A549 (cell line): ENCODE results near the gene CD2AP. TPM values are rescaled to one million over a fixed set of nuclear protein-coding genes. Genes with fewer than 3 reads are reported as not detected.

Source experiments
- ATAC-seq, 2 experiments: fragments of 200-7000 bp in 1 of 2; fragments of >200 bp in 1 of 2; cut with Nextera tagmentation in 1 of 2; cut with Tn5 transposase in 1 of 2; 3 replicates each; pipeline versions ENCODE4 v1.8.0 to v1.9.1; 2018 to 2020; ENCODE audit warnings: mild to moderate bottlenecking in 1 of 2, moderate library complexity in 1 of 2
- CTCF ChIA-PET: fragments of 300-600 bp; sonication (Branson Sonifier 250); formaldehyde crosslinking; extraction: SDS; loops from one replicate; lab custom pipeline; 2021; ENCODE audit warnings: antibody characterized with exemption, inconsistent platforms; lab: Yijun Ruan, JAX
- POLR2A ChIA-PET: fragments of 350-600 bp; formaldehyde crosslinking; extraction: SDS; loops from one replicate; lab custom pipeline; 2021; ENCODE audit warnings: antibody characterized with exemption, inconsistent platforms; lab: Yijun Ruan, JAX
- DNase-seq, 2 experiments: peaks; one replicate each; pipeline versions ENCODE4 v3.0.0 to v3.0.0-alpha.2; 2011 to 2016; ENCODE audit warnings: low read depth in 1 of 2, low spot score in 1 of 2
- FAIRE-seq: peaks from 2 replicates; lab custom pipeline; 2011; peaks lifted over from hg19 to GRCh38; lab: Jason Lieb, UNC
- H3K27ac ChIP-seq, 2 experiments: fragments of >200 bp; sonication (Bioruptor Twin); formaldehyde crosslinking; 3 replicates each; pipeline ENCODE4 v1.5.1; 2016 to 2017
- H3K4me1 ChIP-seq: fragments of >200 bp; sonication (Bioruptor Twin); formaldehyde crosslinking; 3 replicates; pipeline ENCODE4 v1.6.1; 2016
- H3K4me2 ChIP-seq: fragments of >200 bp; sonication (Bioruptor Twin); formaldehyde crosslinking; 3 replicates; pipeline ENCODE4 v1.6.1; 2016
- H3K4me3 ChIP-seq: fragments of >200 bp; sonication (Bioruptor Twin); formaldehyde crosslinking; 3 replicates; pipeline ENCODE4 v1.5.1; 2016
- H3K9me3 ChIP-seq: fragments of >200 bp; sonication (Bioruptor Twin); formaldehyde crosslinking; 3 replicates; pipeline ENCODE4 v1.6.1; 2016
- CHD2 ChIP-seq: fragments of 150-350 bp; IDR thresholded peaks from 2 replicates; pipeline ENCODE4 v1.6.1; 2014; ENCODE audit warnings: low read length; ENCODE audit not compliant: partially characterized antibody
- EHMT2 ChIP-seq: fragments of 200-600 bp; sonication (generic); IDR thresholded peaks from 2 replicates; pipeline ENCODE4 v1.6.1; 2016; ENCODE audit warnings: antibody characterized with exemption, low read depth, mild to moderate bottlenecking, moderate library complexity
- EP300 ChIP-seq, 2 experiments: fragments of >200 bp; sonication (Bioruptor Twin); formaldehyde crosslinking; IDR thresholded peaks; 2 replicates in 1 of 2; 3 replicates in 1 of 2; pipeline ENCODE4 v1.6.1; 2016 to 2017
- FOSL2 ChIP-seq, 2 experiments: fragments of 450-650 bp in 1 of 2; fragments of >200 bp in 1 of 2; sonication (Bioruptor Twin) in 1 of 2; formaldehyde crosslinking; IDR thresholded peaks; 2 replicates each; pipeline versions ENCODE4 v1.5.0 to v1.6.1; 2016 to 2020; ENCODE audit warnings: mild to moderate bottlenecking in 1 of 2, moderate library complexity in 1 of 2
- GATA3 ChIP-seq: IDR thresholded peaks from 2 replicates; pipeline ENCODE4 v1.6.1; 2012; ENCODE audit warnings: borderline replicate concordance
- HOXA7 ChIP-seq: fragments of 250-450 bp; sonication (Bioruptor Pico); IDR thresholded peaks from 2 replicates; pipeline ENCODE4 v1.5.0; 2020; ENCODE audit warnings: mild to moderate bottlenecking, moderate library complexity
- HOXB13 ChIP-seq: fragments of 250-450 bp; sonication (Bioruptor Pico); IDR thresholded peaks from 2 replicates; pipeline ENCODE4 v1.5.0; 2020; ENCODE audit warnings: low read depth, mild to moderate bottlenecking, moderate library complexity
- HOXB5 ChIP-seq: fragments of 250-450 bp; sonication (Bioruptor Pico); IDR thresholded peaks from 2 replicates; pipeline ENCODE4 v1.5.0; 2020; ENCODE audit warnings: mild to moderate bottlenecking, moderate library complexity
- MAZ ChIP-seq: fragments of 150-350 bp; IDR thresholded peaks from 2 replicates; pipeline ENCODE4 v1.6.1; 2014; ENCODE audit warnings: antibody characterized with exemption, low read depth, low read length, borderline replicate concordance
- MYC ChIP-seq: IDR thresholded peaks from 2 replicates; pipeline ENCODE4 v1.6.1; 2012; ENCODE audit warnings: mild to moderate bottlenecking, inconsistent platforms, low read length, improper control_type of control experiment, borderline replicate concordance
- NPAS2 ChIP-seq: fragments of 250-450 bp; sonication (Bioruptor Pico); IDR thresholded peaks from 2 replicates; pipeline ENCODE4 v1.8.0; 2022; ENCODE audit warnings: mild to moderate bottlenecking, moderate library complexity, borderline replicate concordance
- NR3C1 ChIP-seq: fragments of >200 bp; sonication (Bioruptor Twin); formaldehyde crosslinking; IDR thresholded peaks from 3 replicates; pipeline ENCODE4 v1.6.1; 2017
- POLR2A ChIP-seq: IDR thresholded peaks from 2 replicates; pipeline ENCODE4 v1.6.1; 2012; ENCODE audit warnings: mild to moderate bottlenecking, low read length
- POLR2AphosphoS2 ChIP-seq: conservative IDR thresholded peaks from 2 replicates; pipeline ENCODE4 v1.6.1; 2012; ENCODE audit warnings: low read length, improper control_type of control experiment, inconsistent platforms
- RAD21 ChIP-seq, 2 experiments: fragments of >200 bp in 1 of 2; sonication (Bioruptor Twin) in 1 of 2; formaldehyde crosslinking in 1 of 2; IDR thresholded peaks in 1 of 2; conservative IDR thresholded peaks in 1 of 2; 2 replicates in 1 of 2; 3 replicates in 1 of 2; pipeline ENCODE4 v1.6.1; 2012 to 2018; ENCODE audit warnings: inconsistent platforms in 1 of 2
- RARB ChIP-seq: fragments of 250-450 bp; sonication (Bioruptor Pico); IDR thresholded peaks from 2 replicates; pipeline ENCODE4 v1.8.0; 2021; ENCODE audit warnings: mild to moderate bottlenecking, moderate library complexity
- RNF2 ChIP-seq: fragments of 200-600 bp; sonication (generic); IDR thresholded peaks from 2 replicates; pipeline ENCODE4 v1.6.1; 2016; ENCODE audit warnings: low read depth, mild to moderate bottlenecking, antibody characterized with exemption, moderate library complexity, borderline replicate concordance
- SMC3 ChIP-seq: fragments of >200 bp; sonication (Bioruptor Twin); formaldehyde crosslinking; IDR thresholded peaks from 3 replicates; pipeline ENCODE4 v1.6.1; 2018; ENCODE audit warnings: inconsistent platforms
- TP53 ChIP-seq: fragments of 250-450 bp; sonication (Bioruptor Pico); IDR thresholded peaks from 2 replicates; pipeline ENCODE4 v1.5.0; 2021; ENCODE audit warnings: mild to moderate bottlenecking, moderate library complexity
- ZC3H11A ChIP-seq: fragments of 450-650 bp; IDR thresholded peaks from 2 replicates; pipeline ENCODE4 v1.6.1; 2014; ENCODE audit warnings: antibody characterized with exemption, mild to moderate bottlenecking
- ZFP36 ChIP-seq: fragments of 450-650 bp; IDR thresholded peaks from 2 replicates; pipeline ENCODE4 v1.6.1; 2014; ENCODE audit warnings: borderline replicate concordance; ENCODE audit not compliant: partially characterized antibody
- ZNF302 ChIP-seq: fragments of 250-450 bp; sonication (Bioruptor Pico); IDR thresholded peaks from 2 replicates; pipeline ENCODE4 v1.9.0; 2021; ENCODE audit warnings: inconsistent platforms, mild to moderate bottlenecking, moderate library complexity
- WGBS: methylation state at CpG from one replicate; pipeline ENCODE4 v1.1.6; 2017; ENCODE audit errors: missing lambda C conversion rate; 5-methylcytosine and 5-hydroxymethylcytosine counted together
- polyA plus RNA-seq, 4 experiments: library from polyadenylated mRNA; depleted of rRNA in 3 of 4; stranded (reverse); fragments of >200 nt; fragmentation: RNase III in 1 of 4; extraction: RNeasy Plus Mini Kit Qiagen cat#74134 plus additional on column Dnase treatment in 1 of 4; gene quantifications; 2 replicates in 3 of 4; 3 replicates in 1 of 4; pipeline ENCODE4 v1.2.3, GENCODE V29; 2011 to 2017
- TF ChIP-seq, protein P1 (sequence below): fragments of >200 bp; sonication (Bioruptor Twin); formaldehyde crosslinking; IDR thresholded peaks from 3 replicates; pipeline ENCODE4 v1.5.1; 2016
- TF ChIP-seq, protein P2 (sequence below): fragments of >200 bp; sonication (Bioruptor Twin); formaldehyde crosslinking; IDR thresholded peaks from 2 replicates; pipeline ENCODE4 v1.6.1; 2016
- TF ChIP-seq, protein P3 (sequence below): IDR thresholded peaks from 2 replicates; pipeline ENCODE4 v1.6.1; 2012
- TF ChIP-seq, protein P4 (sequence below): fragments of 250-450 bp; sonication (Bioruptor Pico); IDR thresholded peaks from 2 replicates; pipeline ENCODE4 v1.5.0; 2020; ENCODE audit warnings: low read depth, mild to moderate bottlenecking, moderate library complexity

CD2AP gene
- polyA plus RNA-seq, 2 of the 4 experiments (the other 2 are of a cell fraction): 18.8 to 35.7 TPM

DNA sequence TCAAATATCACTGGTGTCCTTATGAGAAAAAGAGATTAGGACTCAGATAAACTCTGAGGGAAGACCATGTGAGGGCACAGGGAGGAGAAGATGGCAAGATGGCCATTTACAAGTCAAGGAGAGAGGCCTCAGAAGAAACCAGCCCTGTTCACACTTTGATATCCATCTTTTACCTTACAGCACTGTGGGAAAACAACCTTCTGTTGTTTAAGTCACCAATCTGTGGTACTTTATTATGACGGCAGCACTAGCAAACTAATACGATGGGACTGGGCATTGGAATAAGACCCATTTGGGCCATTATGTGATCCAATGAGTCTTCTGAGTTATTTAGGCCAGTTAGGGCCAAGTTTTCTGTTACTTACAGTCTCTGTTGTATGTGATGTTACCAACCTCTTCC lies 26.4 kb upstream of the CD2AP start:
- no peak overlapping the region for H3K4me3 ChIP-seq
- H3K4me2 ChIP-seq: no peak overlapping the region
- no peak overlapping the region for H3K27ac ChIP-seq
- H3K9me3 ChIP-seq: no peaks in the 10 kb centered on the region
- FAIRE-seq: no peak
- ChIA-PET POLR2A (no interaction called here), CTCF (interaction anchor here (0.6 kb wide), 1 partner anchor 1880 kb away, joined by 3 read pairs; no protein-coding TSS in a partner anchor)
- WGBS: 95% methylated on average over 2 of the region's 2 CpGs
- DNase-seq: no peak
- peaks cover 18% of the 10 kb centered on the region for H3K4me1 ChIP-seq
- ATAC-seq: no peak
- TF ChIP-seq FOSL2 (IDR thresholded peaks at IDR 0.05) (no peak), FOSL2 (CRISPR knock-in tag; IDR thresholded peaks at IDR 0.05) (no peak), TP53 (CRISPR knock-in tag) (no peak), HOXB13 (CRISPR knock-in tag) (no peak), EP300 (IDR thresholded peaks at IDR 0.05) (no peak), MAZ (no peak), ZNF302 (CRISPR knock-in tag) (no peak), SMC3 (no peak)
- TF ChIP-seq, protein P1, sequence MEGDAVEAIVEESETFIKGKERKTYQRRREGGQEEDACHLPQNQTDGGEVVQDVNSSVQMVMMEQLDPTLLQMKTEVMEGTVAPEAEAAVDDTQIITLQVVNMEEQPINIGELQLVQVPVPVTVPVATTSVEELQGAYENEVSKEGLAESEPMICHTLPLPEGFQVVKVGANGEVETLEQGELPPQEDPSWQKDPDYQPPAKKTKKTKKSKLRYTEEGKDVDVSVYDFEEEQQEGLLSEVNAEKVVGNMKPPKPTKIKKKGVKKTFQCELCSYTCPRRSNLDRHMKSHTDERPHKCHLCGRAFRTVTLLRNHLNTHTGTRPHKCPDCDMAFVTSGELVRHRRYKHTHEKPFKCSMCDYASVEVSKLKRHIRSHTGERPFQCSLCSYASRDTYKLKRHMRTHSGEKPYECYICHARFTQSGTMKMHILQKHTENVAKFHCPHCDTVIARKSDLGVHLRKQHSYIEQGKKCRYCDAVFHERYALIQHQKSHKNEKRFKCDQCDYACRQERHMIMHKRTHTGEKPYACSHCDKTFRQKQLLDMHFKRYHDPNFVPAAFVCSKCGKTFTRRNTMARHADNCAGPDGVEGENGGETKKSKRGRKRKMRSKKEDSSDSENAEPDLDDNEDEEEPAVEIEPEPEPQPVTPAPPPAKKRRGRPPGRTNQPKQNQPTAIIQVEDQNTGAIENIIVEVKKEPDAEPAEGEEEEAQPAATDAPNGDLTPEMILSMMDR: no peak
- TF ChIP-seq, all 56 proteins: peak for 0

DNA sequence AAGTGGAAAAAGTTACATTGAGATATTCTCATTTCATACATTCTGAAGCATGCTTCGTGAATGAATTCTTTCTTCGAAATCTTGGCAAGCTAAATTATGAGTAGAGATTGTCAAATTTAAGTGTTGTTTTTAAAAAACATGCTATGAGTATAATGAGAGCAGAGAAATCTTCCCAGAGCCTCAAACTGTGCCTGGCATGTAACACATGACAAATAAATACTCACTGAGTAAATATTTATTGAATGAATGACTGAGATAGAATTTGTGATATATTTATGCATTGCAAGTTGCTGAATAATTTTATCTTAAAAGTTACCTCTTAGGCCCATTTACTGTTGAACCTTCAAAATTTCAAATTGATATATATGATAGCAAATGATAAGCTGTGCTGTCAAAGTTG lies 24.7 kb upstream of the CD2AP start:
- H3K4me3 ChIP-seq: no peak overlapping the region
- ChIA-PET CTCF (interaction anchor here (0.6 kb wide), 1 partner anchor 93 kb away, joined by 3 read pairs; no protein-coding TSS in a partner anchor), POLR2A (no interaction called here)
- no peaks in the 10 kb centered on the region for H3K9me3 ChIP-seq
- WGBS: 51% methylated on average over 2 of the region's 2 CpGs
- peak; percentile 24; the same call in 1 of the 2 replicates for TF ChIP-seq GATA3
- TF ChIP-seq SMC3: no peak
- TF ChIP-seq CHD2: no peak
- TF ChIP-seq POLR2A: no peak
- TF ChIP-seq FOSL2 (IDR thresholded peaks at IDR 0.05): no peak
- TF ChIP-seq FOSL2 (CRISPR knock-in tag; IDR thresholded peaks at IDR 0.05): 0 out of 2 replicates have a peak, but pooled peaks have one; percentile 25
- TF ChIP-seq, protein P2, sequence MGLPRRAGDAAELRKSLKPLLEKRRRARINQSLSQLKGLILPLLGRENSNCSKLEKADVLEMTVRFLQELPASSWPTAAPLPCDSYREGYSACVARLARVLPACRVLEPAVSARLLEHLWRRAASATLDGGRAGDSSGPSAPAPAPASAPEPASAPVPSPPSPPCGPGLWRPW: no peak
- ATAC-seq (no peak), FAIRE-seq (peak; percentile 23), DNase-seq (no peak)
- H3K4me1 ChIP-seq: peaks cover 19% of the 10 kb centered on the region
- no peak overlapping the region for H3K27ac ChIP-seq
- H3K4me2 ChIP-seq: peak overlapping the region; percentile 16; the same call in 2 of the 3 replicates

DNA sequence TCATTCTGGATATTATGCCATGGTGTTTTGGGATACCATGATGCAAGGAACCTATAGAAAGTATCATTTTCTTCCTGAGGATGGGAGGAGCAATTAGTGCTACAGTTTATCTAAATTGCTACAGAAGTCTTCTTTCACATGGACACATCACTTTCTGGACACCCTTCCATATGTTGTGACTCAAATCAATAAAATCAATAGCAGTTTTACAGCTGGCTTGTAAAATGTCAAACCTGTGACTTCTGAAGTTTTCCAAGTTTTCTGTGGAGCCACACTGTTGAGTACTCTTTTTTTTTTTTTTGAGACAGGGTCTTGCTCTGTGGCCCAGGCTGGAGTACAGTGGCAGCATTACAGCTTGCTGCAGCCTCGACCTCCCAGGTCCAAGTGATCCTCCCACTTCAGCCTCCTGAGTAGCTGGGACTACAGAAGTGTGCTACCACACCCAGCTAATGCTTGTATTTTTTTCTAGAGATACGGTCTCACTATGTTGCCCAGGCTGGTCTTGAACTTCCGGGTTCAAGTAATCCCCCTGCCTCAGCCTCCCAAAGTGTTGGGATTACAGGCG lies 24.1 kb upstream of the CD2AP start:
- ChIA-PET POLR2A (no interaction called here), CTCF (interaction anchor here (0.6 kb wide), 1 partner anchor 93 kb away, joined by 3 read pairs; no protein-coding TSS in a partner anchor)
- Histone ChIP-seq H3K9me3 (no peaks in the 10 kb centered on the region), H3K4me2 (0 out of 3 replicates have a peak overlapping the region, but pooled peaks have one; percentile 16), H3K27ac (no peak overlapping the region), H3K4me1 (peaks cover 19% of the 10 kb centered on the region), H3K4me3 (no peak overlapping the region)
- FAIRE-seq: no peak
- no peak for DNase-seq
- WGBS: 86% methylated on average over 4 of the region's 4 CpGs
- ATAC-seq: no peak
- no peak for TF ChIP-seq EHMT2
- TF ChIP-seq, protein P3, sequence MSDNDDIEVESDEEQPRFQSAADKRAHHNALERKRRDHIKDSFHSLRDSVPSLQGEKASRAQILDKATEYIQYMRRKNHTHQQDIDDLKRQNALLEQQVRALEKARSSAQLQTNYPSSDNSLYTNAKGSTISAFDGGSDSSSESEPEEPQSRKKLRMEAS: no peak
- TF ChIP-seq POLR2AphosphoS2: no peak
- TF ChIP-seq NR3C1: no peak
- TF ChIP-seq, protein P1: no peak
- TF ChIP-seq MAZ: no peak
- TF ChIP-seq ZC3H11A: no peak
- no peak for TF ChIP-seq FOSL2 (IDR thresholded peaks at IDR 0.05)
- no peak for TF ChIP-seq FOSL2 (CRISPR knock-in tag; IDR thresholded peaks at IDR 0.05)
- TF ChIP-seq RARB (CRISPR knock-in tag): no peak
- TF ChIP-seq, protein P4, sequence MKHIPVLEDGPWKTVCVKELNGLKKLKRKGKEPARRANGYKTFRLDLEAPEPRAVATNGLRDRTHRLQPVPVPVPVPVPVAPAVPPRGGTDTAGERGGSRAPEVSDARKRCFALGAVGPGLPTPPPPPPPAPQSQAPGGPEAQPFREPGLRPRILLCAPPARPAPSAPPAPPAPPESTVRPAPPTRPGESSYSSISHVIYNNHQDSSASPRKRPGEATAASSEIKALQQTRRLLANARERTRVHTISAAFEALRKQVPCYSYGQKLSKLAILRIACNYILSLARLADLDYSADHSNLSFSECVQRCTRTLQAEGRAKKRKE (CRISPR knock-in tag): no peak
- no peak for TF ChIP-seq ZFP36
- TF ChIP-seq RAD21 (conservative IDR thresholded peaks at IDR 0.05 in 1 of 2, IDR thresholded peaks at IDR 0.05 in 1 of 2): no peak
- no peak for TF ChIP-seq HOXB5 (CRISPR knock-in tag)
- no peak for TF ChIP-seq NPAS2 (CRISPR knock-in tag)
- no peak for TF ChIP-seq RNF2
- TF ChIP-seq HOXA7 (CRISPR knock-in tag): no peak
- no peak for TF ChIP-seq ZNF302 (CRISPR knock-in tag)
- no peak for TF ChIP-seq MYC
